Measurements from ENCODE around the gene DLGAP4. TPM values are rescaled to one million over a fixed set of nuclear protein-coding genes. Genes with fewer than 3 reads are reported as not detected.

Gene DLGAP4
- total and polyA plus RNA-seq, 2 of the 13 experiments (the other 11 are each of a cell fraction or from before 2014, with no cell fraction given), result 15.2 to 26.7 TPM

- CTCF ChIA-PET (ENCODE audit: low intra/inter-chr PET ratio, low total read pairs), result no interaction called here
- POLR2A ChIA-PET, result no interaction called here
- TF ChIP-seq ZHX1 (CRISPR knock-in tag; IDR thresholded peaks at IDR 0.05; ENCODE audit: low read depth) (0 out of 2 replicates have a peak, but pooled peaks have one; percentile 54), SP1 (IDR thresholded peaks at IDR 0.05) (no peak), SP1 (CRISPR knock-in tag; IDR thresholded peaks at IDR 0.05) (peak; percentile 72), ZNF292 (CRISPR knock-in tag; IDR thresholded peaks at IDR 0.05; ENCODE audit: borderline replicate concordance, low read depth) (no peak), CTCF (CRISPR knock-in tag; IDR thresholded peaks at IDR 0.05) (peak; percentile 36; the same call in 1 of the 2 replicates), ZSCAN9 (CRISPR knock-in tag; IDR thresholded peaks at IDR 0.05; ENCODE audit: borderline replicate concordance) (no peak), UBTF (CRISPR knock-in tag; IDR thresholded peaks at IDR 0.05) (0 out of 2 replicates have a peak, but pooled peaks have one; percentile 22), RBAK (CRISPR knock-in tag; IDR thresholded peaks at IDR 0.05) (no peak), KLF12 (CRISPR knock-in tag; IDR thresholded peaks at IDR 0.05; ENCODE audit: borderline replicate concordance) (0 out of 2 replicates have a peak, but pooled peaks have one; percentile 32), MXD4 (CRISPR knock-in tag; IDR thresholded peaks at IDR 0.05) (no peak), TFDP1 (CRISPR knock-in tag; IDR thresholded peaks at IDR 0.05; ENCODE audit: borderline replicate concordance) (0 out of 2 replicates have a peak, but pooled peaks have one; percentile 8), DNMT1 (CRISPR knock-in tag; IDR thresholded peaks at IDR 0.05) (0 out of 2 replicates have a peak, but pooled peaks have one; percentile 25), EED (CRISPR knock-in tag; IDR thresholded peaks at IDR 0.05) (0 out of 2 replicates have a peak, but pooled peaks have one; percentile 30), GABPB1 (CRISPR knock-in tag; IDR thresholded peaks at IDR 0.05) (peak; percentile 19; the same call in 1 of the 2 replicates), SALL1 (CRISPR knock-in tag; IDR thresholded peaks at IDR 0.05) (peak; percentile 33; the same call in 1 of the 2 replicates)
Measured at GRCh38 chr20:36435592-36436541, 129.7 kb downstream of the DLGAP4 start.

More at GRCh38 chr20:36435592-36436541, 129.7 kb downstream of the DLGAP4 start:
- Histone ChIP-seq H3K4me1 (ENCODE audit: insufficient read depth, low read length) (no peaks in the 10 kb centered on the region), H3K9ac (ENCODE audit: insufficient read depth, low read depth, low read length) (no peak overlapping the region), H3K4me3 (replicated peaks in 1 of 3; ENCODE audit: insufficient read depth in 1 of 3, low read depth in 2 of 3, low read length in 3 of 3) (no peak overlapping the region), H3K4me2 (ENCODE audit: low read depth, low read length) (peak overlapping the region; percentile 45), H3K79me2 (ENCODE audit: insufficient read depth, low read length) (no peaks in the 10 kb centered on the region), H3K36me3 (replicated peaks in 1 of 2; ENCODE audit: control insufficient read depth in 1 of 2, insufficient read depth in 2 of 2, low read length in 2 of 2) (peaks cover 0 to 3% of the 10 kb centered on the region in 2 experiments; a peak in 1 of 5 replicates), H4K20me1 (ENCODE audit: insufficient read depth, low read length) (peaks cover 3% of the 10 kb centered on the region; the same call in 1 of the 2 replicates), H2AFZ (ENCODE audit: low read length) (no peak overlapping the region), H3K27me3 (ENCODE audit: control insufficient read depth in 1 of 2, insufficient read depth in 2 of 2, low read length in 2 of 2) (peaks cover 3 to 28% of the 10 kb centered on the region in 2 experiments; a peak in 3 of 5 replicates), H3K27ac (ENCODE audit: extremely low read length, insufficient read depth, low read length) (no peak overlapping the region), H3K9me3 (ENCODE audit: low read length) (no peaks in the 10 kb centered on the region)
- FAIRE-seq (no peak), ATAC-seq (peak; percentile 24), DNase-seq (ENCODE audit: low spot score) (peak; percentile 50)
- no TSS peak for BruUV-seq (replicated peaks)
- in situ Hi-C loops (cut with HindIII; ENCODE audit: extremely low pct_ligation_motif_present, low pct_unique_long_range_greater_than_20kb) (no loop called here), intact Hi-C loops (cut with micrococcal nuclease; ENCODE audit: unreplicated experiment) (loop anchor here (5.0 to 10.0 kb wide), 2 partner anchors 279 to 441 kb away; no protein-coding TSS in a partner anchor)
- whole genome bisulfite sequencing (ENCODE audit: low lambda C conversion rate), result 62% methylated on average over 30 of the region's 56 CpGs

All from HepG2 (cell line).